Esophagus squamous epithelium (tissue), 4 donors: ENCODE results near the gene ANKRD52.

Source experiments
- CTCF ChIP-seq, 6 experiments: fragments of 450-650 bp in 4 of 6; fragments of 200-600 bp in 2 of 6; sonication (generic) in 2 of 6; IDR thresholded peaks; one replicate each; pipeline ENCODE4 v1.5.1; 2016 to 2019; ENCODE audit warnings: antibody characterized with exemption in 6 of 6, mild to moderate bottlenecking in 4 of 6, moderate library complexity in 4 of 6
- POLR2A ChIP-seq, 4 donors: fragments of 450-650 bp; IDR thresholded peaks; one replicate each; pipeline ENCODE4 v1.6.1; 2017; ENCODE audit warnings: antibody characterized with exemption in 4 of 4, mild to moderate bottlenecking in 4 of 4, moderate library complexity in 3 of 4

DNA sequence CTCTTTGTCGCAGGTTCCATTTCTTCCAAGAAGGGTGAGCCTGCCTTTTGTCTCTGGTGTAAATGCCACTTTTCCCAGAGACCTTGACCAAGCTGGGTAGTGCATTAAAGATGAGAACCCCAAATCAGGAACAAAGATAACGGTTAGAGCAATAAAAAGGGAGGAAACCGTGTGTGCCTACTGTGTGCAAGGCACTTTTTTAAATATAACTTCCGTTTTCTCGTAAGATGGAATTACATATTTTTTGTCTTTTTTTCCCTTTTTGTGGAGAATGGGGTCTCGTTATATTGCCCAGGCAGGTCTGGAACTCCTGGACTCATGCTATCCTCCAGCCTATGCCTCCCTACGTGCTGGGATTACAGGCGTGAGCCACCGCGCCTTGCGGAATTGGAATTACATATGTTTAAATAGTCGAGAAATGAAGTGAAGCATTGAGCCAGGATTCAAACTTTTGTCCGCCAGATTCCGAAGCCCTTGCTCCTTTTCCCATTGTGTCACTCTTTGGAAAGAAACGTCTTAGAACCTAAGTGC is 34.5 kb downstream of the ANKRD52 start:
- TF ChIP-seq CTCF (IDR thresholded peaks at IDR 0.05) (no peak), POLR2A (IDR thresholded peaks at IDR 0.05) (no peak)
